Left lung (tissue), 14 donors: ENCODE results near the gene TNFAIP8. TPM values are rescaled to one million over a fixed set of nuclear protein-coding genes. Genes with fewer than 3 reads are reported as not detected.

Experiments used
- ATAC-seq: fragments of 200-7000 bp; cut with Tn5 transposase; one replicate; pipeline ENCODE4 v1.9.1; 2020; ENCODE audit warnings: moderate library complexity
- DNase-seq, 4 donors: peaks; one replicate each; pipeline ENCODE4 v3.0.0-alpha.2; 2013 to 2020
- H3K27ac ChIP-seq, 2 donors: fragments of 200-600 bp; sonication (generic) in 1 of 2; one replicate each; pipeline versions ENCODE4 v1.5.0 to v1.8.0; 2020 to 2021
- H3K27me3 ChIP-seq, 2 donors: fragments of 200-600 bp; sonication (generic) in 1 of 2; one replicate each; pipeline versions ENCODE4 v1.5.0 to v1.8.0; 2020 to 2021
- H3K36me3 ChIP-seq, 2 donors: fragments of 200-600 bp; sonication (generic) in 1 of 2; one replicate each; pipeline versions ENCODE4 v1.5.0 to v1.8.0; 2020 to 2021
- H3K4me1 ChIP-seq, 2 donors: fragments of 200-600 bp; one replicate each; pipeline ENCODE4 v1.8.0; 2021
- H3K4me3 ChIP-seq, 2 donors: fragments of 200-600 bp; sonication (generic) in 1 of 2; one replicate each; pipeline versions ENCODE4 v1.5.0 to v1.8.0; 2020 to 2021; ENCODE audit warnings: mild to moderate bottlenecking in 1 of 2
- H3K9me3 ChIP-seq, 2 donors: fragments of 200-600 bp; sonication (generic) in 1 of 2; one replicate each; pipeline versions ENCODE4 v1.5.0 to v1.8.0; 2020 to 2021
- intact Hi-C, 2 donors: fragments of 100-400 bp; cut with DNase I; formaldehyde crosslinking; loops; one replicate each; pipeline versions ENCODE4 v1.11.2 to v1.14.2; 2022
- long read RNA-seq, 12 donors: library from polyadenylated mRNA in 2 of 12; unstranded in 2 of 12; transcript quantifications; one replicate each; pipeline ENCODE4 v2.0.0 and lab custom pipeline, GENCODE V29; 2019 to 2026
- polyA plus RNA-seq, 6 donors: library from polyadenylated mRNA; unstranded; fragments of 120-200 nt; gene quantifications; one replicate each; pipeline ENCODE4 v1.2.1, GENCODE V29; 2013; ENCODE audit not compliant: insufficient read length in 6 of 6
- total RNA-seq, 2 donors: library from RNA; stranded (reverse); fragmentation: NEBNext Ultra II Directional; extraction: Animal tissue kit (Norgen Biotek cat#: 25700); gene quantifications; one replicate each; pipeline ENCODE4 v1.2.1, GENCODE V29; 2021
- TF ChIP-seq, protein P1 (sequence below), 2 donors: fragments of 200-600 bp; sonication (generic) in 1 of 2; IDR thresholded peaks; one replicate each; pipeline versions ENCODE4 v1.5.0 to v1.8.0; 2021; ENCODE audit warnings: antibody characterized with exemption in 2 of 2
- donor health status: DM: no; HTN: yes; CAD: no.
- donor health status: DM: no; HTN: no; CAD: no.

The TNFAIP8 gene
- total RNA-seq (10 to 100 TPM; 15.6 to 30.1 TPM), polyA plus RNA-seq (10 to 100 TPM; 20.9 to 31.6 (median 25.6) TPM)
- long read RNA-seq, donor 1, full-length matches to known transcripts, result 10 of 10 reads
- long read RNA-seq, donor 1, partial matches to known transcripts, result 0 of 10 reads
- long read RNA-seq, donor 1, other reads (novel, unspliced or antisense), result 0 of 10 reads
- long read RNA-seq, donor 2, full-length matches to known transcripts, result 14 of 14 reads
- long read RNA-seq, donor 2, partial matches to known transcripts, result 0 of 14 reads
- long read RNA-seq, donor 2, other reads (novel, unspliced or antisense), result 0 of 14 reads
- long read RNA-seq, donor 3, full-length matches to known transcripts, result 14 of 14 reads
- long read RNA-seq, donor 3, partial matches to known transcripts, result 0 of 14 reads
- long read RNA-seq, donor 3, other reads (novel, unspliced or antisense), result 0 of 14 reads
- long read RNA-seq, donor 4, full-length matches to known transcripts, result 8 of 10 reads
- long read RNA-seq, donor 4, partial matches to known transcripts, result 0 of 10 reads
- long read RNA-seq, donor 4, other reads (novel, unspliced or antisense), result 2 of 10 reads
- long read RNA-seq, donor 5, full-length matches to known transcripts, result 11 of 19 reads
- long read RNA-seq, donor 5, partial matches to known transcripts, result 8 of 19 reads
- long read RNA-seq, donor 5, other reads (novel, unspliced or antisense), result 0 of 19 reads
- long read RNA-seq, donor 6, full-length matches to known transcripts, result 16 of 28 reads
- long read RNA-seq, donor 6, partial matches to known transcripts, result 12 of 28 reads
- long read RNA-seq, donor 6, other reads (novel, unspliced or antisense), result 0 of 28 reads
- long read RNA-seq, donor 7, full-length matches to known transcripts, result 9 of 9 reads
- long read RNA-seq, donor 7, partial matches to known transcripts, result 0 of 9 reads
- long read RNA-seq, donor 7, other reads (novel, unspliced or antisense), result 0 of 9 reads
- long read RNA-seq, donor 8, full-length matches to known transcripts, result 5 of 5 reads
- long read RNA-seq, donor 8, partial matches to known transcripts, result 0 of 5 reads
- long read RNA-seq, donor 8, other reads (novel, unspliced or antisense), result 0 of 5 reads
- long read RNA-seq, donor 9, result 0 reads
- long read RNA-seq, donor 10, full-length matches to known transcripts, result 5 of 7 reads
- long read RNA-seq, donor 10, partial matches to known transcripts, result 0 of 7 reads
- long read RNA-seq, donor 10, other reads (novel, unspliced or antisense), result 2 of 7 reads
- long read RNA-seq, donor 11, partial matches to known transcripts, result 0 of 1 reads
- long read RNA-seq, donor 11, other reads (novel, unspliced or antisense), result 0 of 1 reads
- long read RNA-seq, donor 12, full-length matches to known transcripts, result 5 of 5 reads
- long read RNA-seq, donor 12, partial matches to known transcripts, result 0 of 5 reads
- long read RNA-seq, donor 12, other reads (novel, unspliced or antisense), result 0 of 5 reads

DNA sequence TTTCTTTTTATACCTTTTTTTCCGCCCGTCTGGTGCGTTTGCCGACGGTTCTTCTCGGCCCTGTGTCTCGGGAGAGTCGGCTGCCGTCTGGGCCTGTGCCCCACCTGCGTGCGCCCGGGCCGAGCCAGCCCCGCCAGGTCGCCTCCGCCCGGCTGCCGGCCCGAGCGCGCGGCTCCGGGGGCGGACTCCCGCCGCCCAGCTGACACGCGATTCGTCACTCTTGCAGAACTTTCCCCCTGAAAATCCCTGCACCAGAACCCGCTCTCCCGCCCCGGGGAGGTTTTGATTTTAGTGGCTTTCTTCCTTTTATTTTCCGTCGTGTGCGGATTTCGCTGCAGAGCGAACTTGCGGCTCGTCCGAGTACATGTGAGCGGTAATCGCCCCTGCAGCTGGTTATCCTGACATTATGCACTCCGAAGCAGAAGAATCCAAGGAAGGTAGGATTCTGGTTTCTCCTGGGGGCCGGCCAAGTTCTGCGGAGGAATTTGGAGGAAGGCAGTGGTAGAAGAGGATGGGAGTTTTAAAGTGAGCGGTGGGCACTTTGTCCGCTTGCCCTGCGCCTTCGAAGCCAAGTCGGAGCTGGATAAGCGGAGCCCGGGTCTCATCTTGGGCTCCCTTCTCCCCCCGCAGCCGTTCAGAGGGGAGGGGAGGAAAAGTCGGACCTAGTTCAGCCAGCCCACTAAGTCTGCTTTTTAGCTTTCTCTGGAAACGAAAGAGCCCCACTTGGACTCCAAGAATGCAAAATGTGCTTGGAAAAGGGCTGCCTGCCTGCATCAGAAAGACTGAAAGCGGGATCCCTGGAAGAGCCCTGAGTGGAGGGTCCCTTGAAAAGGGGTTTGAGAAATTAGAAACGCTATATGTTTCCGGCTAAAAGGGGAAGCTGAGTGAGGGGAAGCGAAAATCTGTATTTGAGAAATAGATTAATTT is at the start of gene TNFAIP8:
Gene TNFAIP8 (plus strand): TSS at position 335 of the 927 bp plus-strand sequence. CDS start 72 bp downstream, at position 407.
- ATAC-seq (peak; percentile 91), DNase-seq (peak; percentile 60 to 93 (median 74))
- peak within 1 kb of the TSS; percentile 81 to 86 for H3K27ac ChIP-seq
- TF ChIP-seq, protein P1, sequence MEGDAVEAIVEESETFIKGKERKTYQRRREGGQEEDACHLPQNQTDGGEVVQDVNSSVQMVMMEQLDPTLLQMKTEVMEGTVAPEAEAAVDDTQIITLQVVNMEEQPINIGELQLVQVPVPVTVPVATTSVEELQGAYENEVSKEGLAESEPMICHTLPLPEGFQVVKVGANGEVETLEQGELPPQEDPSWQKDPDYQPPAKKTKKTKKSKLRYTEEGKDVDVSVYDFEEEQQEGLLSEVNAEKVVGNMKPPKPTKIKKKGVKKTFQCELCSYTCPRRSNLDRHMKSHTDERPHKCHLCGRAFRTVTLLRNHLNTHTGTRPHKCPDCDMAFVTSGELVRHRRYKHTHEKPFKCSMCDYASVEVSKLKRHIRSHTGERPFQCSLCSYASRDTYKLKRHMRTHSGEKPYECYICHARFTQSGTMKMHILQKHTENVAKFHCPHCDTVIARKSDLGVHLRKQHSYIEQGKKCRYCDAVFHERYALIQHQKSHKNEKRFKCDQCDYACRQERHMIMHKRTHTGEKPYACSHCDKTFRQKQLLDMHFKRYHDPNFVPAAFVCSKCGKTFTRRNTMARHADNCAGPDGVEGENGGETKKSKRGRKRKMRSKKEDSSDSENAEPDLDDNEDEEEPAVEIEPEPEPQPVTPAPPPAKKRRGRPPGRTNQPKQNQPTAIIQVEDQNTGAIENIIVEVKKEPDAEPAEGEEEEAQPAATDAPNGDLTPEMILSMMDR (IDR thresholded peaks at IDR 0.05), result no peak
- no peaks in the 10 kb centered on the region for H3K27me3 ChIP-seq
- intact Hi-C loops, result no loop called here
- peaks cover 11 to 60% of the 10 kb centered on the region in 2 donors for H3K4me1 ChIP-seq
- H3K4me3 ChIP-seq, result peak within 1 kb of the TSS; percentile 55 to 57
- no peaks in the 10 kb centered on the region for H3K9me3 ChIP-seq
- no peaks in the 10 kb centered on the region for H3K36me3 ChIP-seq

- DNase-seq, result no peak
- intact Hi-C loops, result no loop called here
- no peaks in the 10 kb centered on the region for H3K9me3 ChIP-seq
- peaks cover 7 to 74% of the 10 kb centered on the region in 2 donors for H3K4me1 ChIP-seq
- ATAC-seq, result no peak
- H3K27ac ChIP-seq, result no peak overlapping the region
- TF ChIP-seq, protein P1 (IDR thresholded peaks at IDR 0.05), result no peak
- H3K27me3 ChIP-seq, result no peaks in the 10 kb centered on the region
- H3K36me3 ChIP-seq, result no peaks in the 10 kb centered on the region
- H3K4me3 ChIP-seq, result no peak overlapping the region
These were observed 48.6 kb upstream of the TNFAIP8 start for GRCh38 chr5:119307170-119307569.

- Histone ChIP-seq H3K4me3 (no peak overlapping the region), H3K27ac (peak overlapping the region in 1 of 2 donors; percentile 71), H3K4me1 (peaks cover 0 to 53% of the 10 kb centered on the region in 2 donors), H3K9me3 (no peaks in the 10 kb centered on the region), H3K27me3 (no peaks in the 10 kb centered on the region), H3K36me3 (no peaks in the 10 kb centered on the region)
- TF ChIP-seq, protein P1 (IDR thresholded peaks at IDR 0.05), result no peak
- DNase-seq, result no peak
- no peak for ATAC-seq
- intact Hi-C loops, result no loop called here
These were observed 46.5 kb upstream of the TNFAIP8 start for GRCh38 chr5:119309326-119309725.

- H3K36me3 ChIP-seq, result no peaks in the 10 kb centered on the region
- intact Hi-C loops, result no loop called here
- H3K4me1 ChIP-seq, result peaks cover 0 to 64% of the 10 kb centered on the region in 2 donors
- H3K4me3 ChIP-seq, result no peak overlapping the region
- H3K9me3 ChIP-seq, result no peaks in the 10 kb centered on the region
- H3K27me3 ChIP-seq, result no peaks in the 10 kb centered on the region
- ATAC-seq (no peak), DNase-seq (no peak)
- H3K27ac ChIP-seq, result no peak overlapping the region
- TF ChIP-seq, protein P1 (IDR thresholded peaks at IDR 0.05), result no peak
These were observed 44.1 kb upstream of the TNFAIP8 start for GRCh38 chr5:119311688-119312087.
